Mesendoderm (in vitro differentiated cells): ENCODE data around the gene SDHA.

Source experiments
- DNase-seq: peaks from one replicate; pipeline ENCODE4 v3.0.0; 2013
- H2AK5ac ChIP-seq: 2 replicates; pipeline ENCODE4 v1.6.1; 2013; ENCODE audit warnings: low read length, inconsistent platforms
- H2BK120ac ChIP-seq: 2 replicates; pipeline ENCODE4 v1.6.1; 2013; ENCODE audit warnings: low read depth, mild to moderate bottlenecking, low read length, moderate library complexity, mixed read lengths
- H2BK15ac ChIP-seq: replicated peaks from 2 replicates; pipeline ENCODE4 v1.6.1; 2013; ENCODE audit warnings: low read depth, mild to moderate bottlenecking, moderate library complexity
- H2BK5ac ChIP-seq: 2 replicates; pipeline ENCODE4 v1.6.1; 2013; ENCODE audit warnings: low read length, inconsistent platforms
- H3K18ac ChIP-seq: 2 replicates; pipeline ENCODE4 v1.6.1; 2013; ENCODE audit warnings: mild to moderate bottlenecking, low read length, mixed read lengths
- H3K23ac ChIP-seq: one replicate; pipeline ENCODE4 v1.6.1; 2013; ENCODE audit warnings: low read length
- H3K27ac ChIP-seq: 2 replicates; pipeline ENCODE4 v1.5.1; 2013; ENCODE audit warnings: low read depth, mild to moderate bottlenecking, inconsistent platforms, low read length, moderate library complexity
- H3K27me3 ChIP-seq: 2 replicates; pipeline ENCODE4 v1.6.1; 2013; ENCODE audit warnings: low read length, control low read depth, mild to moderate bottlenecking, inconsistent platforms; ENCODE audit not compliant: insufficient read depth, poor library complexity
- H3K36me3 ChIP-seq: 2 replicates; pipeline ENCODE4 v1.6.1; 2013; ENCODE audit warnings: low read length, inconsistent platforms; ENCODE audit not compliant: control insufficient read depth, insufficient read depth
- H3K4ac ChIP-seq: one replicate; pipeline ENCODE4 v1.6.1; 2013; ENCODE audit warnings: low read depth, mild to moderate bottlenecking, low read length, moderate library complexity
- H3K4me1 ChIP-seq: 2 replicates; pipeline ENCODE4 v1.6.1; 2013; ENCODE audit warnings: low read depth, low read length, inconsistent platforms; ENCODE audit not compliant: control insufficient read depth
- H3K4me2 ChIP-seq: 2 replicates; pipeline ENCODE4 v1.6.1; 2013; ENCODE audit warnings: low read length
- H3K4me3 ChIP-seq: 2 replicates; pipeline ENCODE4 v1.5.1; 2013; ENCODE audit warnings: mild to moderate bottlenecking, low read length
- H3K56ac ChIP-seq: one replicate; pipeline ENCODE4 v1.6.1; 2013; ENCODE audit warnings: low read length
- H3K79me1 ChIP-seq: 2 replicates; pipeline ENCODE4 v1.6.1; 2013; ENCODE audit warnings: low read length, inconsistent platforms
- H3K79me2 ChIP-seq: 2 replicates; pipeline ENCODE4 v1.6.1; 2013; ENCODE audit warnings: mild to moderate bottlenecking, low read length; ENCODE audit not compliant: control insufficient read depth, insufficient read depth
- H3K9ac ChIP-seq: 2 replicates; pipeline ENCODE4 v1.6.1; 2013; ENCODE audit warnings: low read length, inconsistent platforms
- H4K5ac ChIP-seq: one replicate; pipeline ENCODE4 v1.6.1; 2013; ENCODE audit warnings: low read length
- H4K8ac ChIP-seq: one replicate; pipeline ENCODE4 v1.6.1; 2013; ENCODE audit warnings: low read depth, mild to moderate bottlenecking, control low read depth, low read length, moderate library complexity
- WGBS: extraction: QIAGEN DNeasy Blood & Tissue Kit; methylation state at CpG from one replicate; pipeline ENCODE4 v1.1.7; 2013; ENCODE audit warnings: low lambda C conversion rate, missing lambda C conversion rate; ENCODE audit not compliant: insufficient coverage; ENCODE audit errors: extremely low coverage; 5-methylcytosine and 5-hydroxymethylcytosine counted together

Gene SDHA

GRCh38 chr5:187617-188451 lies 30.3 kb upstream of the SDHA start:
- peak; percentile 33 for DNase-seq
- H4K8ac ChIP-seq, result no peak overlapping the region
- no peak overlapping the region for H3K23ac ChIP-seq
- H3K56ac ChIP-seq, result no peak overlapping the region
- H3K4me1 ChIP-seq, result no peaks in the 10 kb centered on the region
- H3K4ac ChIP-seq, result no peak overlapping the region
- H3K4me2 ChIP-seq, result no peak overlapping the region
- H4K5ac ChIP-seq, result no peak overlapping the region
- H3K9ac ChIP-seq, result no peak overlapping the region
- H3K79me2 ChIP-seq, result no peaks in the 10 kb centered on the region
- no peak overlapping the region for H3K27ac ChIP-seq
- no peak overlapping the region for H2BK120ac ChIP-seq
- H2BK5ac ChIP-seq, result no peak overlapping the region
- no peaks in the 10 kb centered on the region for H3K79me1 ChIP-seq
- H3K36me3 ChIP-seq, result peaks cover 1% of the 10 kb centered on the region
- no peaks in the 10 kb centered on the region for H3K27me3 ChIP-seq
- no peak overlapping the region for H2AK5ac ChIP-seq
- no peak overlapping the region for H3K4me3 ChIP-seq
- H3K18ac ChIP-seq, result no peak overlapping the region
- no peak overlapping the region for H2BK15ac ChIP-seq
- no CpG with 5 or more reads among the region's 21 CpGs for WGBS

- no peak overlapping the region for H3K56ac ChIP-seq
- no peak overlapping the region for H3K27ac ChIP-seq
- no peak overlapping the region for H3K23ac ChIP-seq
- no peaks in the 10 kb centered on the region for H3K4me1 ChIP-seq
- H3K18ac ChIP-seq, result no peak overlapping the region
- no peak overlapping the region for H4K8ac ChIP-seq
- peak; percentile 93 for DNase-seq
- H3K4me3 ChIP-seq, result no peak overlapping the region
- H3K79me2 ChIP-seq, result no peaks in the 10 kb centered on the region
- H3K4me2 ChIP-seq, result no peak overlapping the region
- no peak overlapping the region for H2BK120ac ChIP-seq
- H2BK15ac ChIP-seq, result no peak overlapping the region
- no peak overlapping the region for H2BK5ac ChIP-seq
- no peak overlapping the region for H4K5ac ChIP-seq
- H3K27me3 ChIP-seq, result no peaks in the 10 kb centered on the region
- no peak overlapping the region for H3K4ac ChIP-seq
- H3K36me3 ChIP-seq, result no peaks in the 10 kb centered on the region
- no peak overlapping the region for H2AK5ac ChIP-seq
- no CpG with 5 or more reads among the region's 37 CpGs for WGBS
- H3K79me1 ChIP-seq, result no peaks in the 10 kb centered on the region
- no peak overlapping the region for H3K9ac ChIP-seq
Measured at GRCh38 chr5:188488-189481, 29.3 kb upstream of the SDHA start.

GRCh38 chr5:189486-189885 lies 28.6 kb upstream of the SDHA start:
- H3K79me1 ChIP-seq, result no peaks in the 10 kb centered on the region
- no peak overlapping the region for H3K27ac ChIP-seq
- H3K79me2 ChIP-seq, result no peaks in the 10 kb centered on the region
- no peak overlapping the region for H3K9ac ChIP-seq
- no peak overlapping the region for H4K8ac ChIP-seq
- H3K4me1 ChIP-seq, result no peaks in the 10 kb centered on the region
- H3K4ac ChIP-seq, result no peak overlapping the region
- no peak overlapping the region for H3K4me3 ChIP-seq
- WGBS, result no CpG with 5 or more reads among the region's 10 CpGs
- no peaks in the 10 kb centered on the region for H3K27me3 ChIP-seq
- H3K36me3 ChIP-seq, result no peaks in the 10 kb centered on the region
- no peak overlapping the region for H3K56ac ChIP-seq
- no peak overlapping the region for H3K23ac ChIP-seq
- no peak overlapping the region for H2BK15ac ChIP-seq
- no peak overlapping the region for H3K4me2 ChIP-seq
- no peak overlapping the region for H2BK5ac ChIP-seq
- H3K18ac ChIP-seq, result no peak overlapping the region
- H2BK120ac ChIP-seq, result no peak overlapping the region
- H2AK5ac ChIP-seq, result no peak overlapping the region
- no peak for DNase-seq
- no peak overlapping the region for H4K5ac ChIP-seq

- Histone ChIP-seq H3K27ac (no peak overlapping the region), H3K56ac (no peak overlapping the region), H4K8ac (no peak overlapping the region), H3K4ac (no peak overlapping the region), H2BK15ac (no peak overlapping the region), H3K79me2 (no peaks in the 10 kb centered on the region), H2AK5ac (no peak overlapping the region), H2BK5ac (no peak overlapping the region), H3K18ac (no peak overlapping the region), H3K4me3 (no peak overlapping the region), H4K5ac (no peak overlapping the region), H3K27me3 (no peaks in the 10 kb centered on the region), H3K36me3 (no peaks in the 10 kb centered on the region), H2BK120ac (no peak overlapping the region), H3K79me1 (no peaks in the 10 kb centered on the region), H3K4me1 (no peaks in the 10 kb centered on the region), H3K4me2 (no peak overlapping the region), H3K9ac (no peak overlapping the region), H3K23ac (no peak overlapping the region)
- no CpG with 5 or more reads among the region's 11 CpGs for WGBS
- DNase-seq, result no peak
Measured at GRCh38 chr5:189976-190365, 28.1 kb upstream of the SDHA start.

- no peak overlapping the region for H2AK5ac ChIP-seq
- no peak overlapping the region for H2BK5ac ChIP-seq
- H2BK120ac ChIP-seq, result no peak overlapping the region
- no peak overlapping the region for H3K4me2 ChIP-seq
- DNase-seq, result no peak
- H3K36me3 ChIP-seq, result no peaks in the 10 kb centered on the region
- no peaks in the 10 kb centered on the region for H3K79me1 ChIP-seq
- H3K4ac ChIP-seq, result no peak overlapping the region
- H3K79me2 ChIP-seq, result no peaks in the 10 kb centered on the region
- no peak overlapping the region for H3K56ac ChIP-seq
- H4K5ac ChIP-seq, result no peak overlapping the region
- H3K4me1 ChIP-seq, result no peaks in the 10 kb centered on the region
- no peak overlapping the region for H3K18ac ChIP-seq
- H3K23ac ChIP-seq, result no peak overlapping the region
- H3K9ac ChIP-seq, result no peak overlapping the region
- WGBS, result no CpG with 5 or more reads among the region's 16 CpGs
- no peak overlapping the region for H3K4me3 ChIP-seq
- H4K8ac ChIP-seq, result no peak overlapping the region
- no peak overlapping the region for H3K27ac ChIP-seq
- no peaks in the 10 kb centered on the region for H3K27me3 ChIP-seq
- no peak overlapping the region for H2BK15ac ChIP-seq
Measured at GRCh38 chr5:190366-191035, 27.6 kb upstream of the SDHA start.
